HUES6 (cell line): Measurements from ENCODE around the gene SEMA5A.

ENCODE experiments used
- H3K27ac ChIP-seq: 2 replicates; pipeline ENCODE4 v1.7.0; 2013; ENCODE audit warnings: low read depth, mild to moderate bottlenecking, low read length, inconsistent platforms
- H3K27me3 ChIP-seq: 2 replicates; pipeline ENCODE4 v1.6.1; 2013; ENCODE audit warnings: low read length; ENCODE audit not compliant: control insufficient read depth, insufficient read depth
- H3K36me3 ChIP-seq: 2 replicates; pipeline ENCODE4 v1.6.1; 2013; ENCODE audit warnings: low read length; ENCODE audit not compliant: control insufficient read depth, insufficient read depth
- H3K4me1 ChIP-seq: 2 replicates; pipeline ENCODE4 v1.6.1; 2013; ENCODE audit warnings: low read length; ENCODE audit not compliant: control insufficient read depth, insufficient read depth
- H3K4me3 ChIP-seq: 2 replicates; pipeline ENCODE4 v1.5.1; 2013; ENCODE audit warnings: low read depth, low read length
- H3K9ac ChIP-seq: one replicate; pipeline ENCODE4 v1.6.1; 2013; ENCODE audit warnings: mild to moderate bottlenecking, low read length
- H3K9me3 ChIP-seq: 2 replicates; pipeline ENCODE4 v1.6.1; 2013; ENCODE audit warnings: low read depth, low read length; ENCODE audit not compliant: control insufficient read depth, insufficient read depth

The SEMA5A gene

GRCh38 chr5:9513827-9514226 lies 32.0 kb downstream of the SEMA5A start:
- no peak overlapping the region for H3K4me3 ChIP-seq
- no peak overlapping the region for H3K27ac ChIP-seq
- H3K27me3 ChIP-seq: no peaks in the 10 kb centered on the region
- H3K36me3 ChIP-seq: no peaks in the 10 kb centered on the region
- no peaks in the 10 kb centered on the region for H3K4me1 ChIP-seq
- H3K9ac ChIP-seq: no peak overlapping the region
- H3K9me3 ChIP-seq: no peaks in the 10 kb centered on the region

- Histone ChIP-seq H3K9ac (no peak overlapping the region), H3K27ac (no peak overlapping the region), H3K4me3 (no peak overlapping the region), H3K4me1 (no peaks in the 10 kb centered on the region), H3K27me3 (no peaks in the 10 kb centered on the region), H3K9me3 (no peaks in the 10 kb centered on the region), H3K36me3 (no peaks in the 10 kb centered on the region)
Observed at GRCh38 chr5:9512457-9512856, 33.4 kb downstream of the SEMA5A start.

- no peaks in the 10 kb centered on the region for H3K36me3 ChIP-seq
- H3K27me3 ChIP-seq: no peaks in the 10 kb centered on the region
- H3K27ac ChIP-seq: no peak overlapping the region
- no peaks in the 10 kb centered on the region for H3K4me1 ChIP-seq
- H3K9ac ChIP-seq: no peak overlapping the region
- no peaks in the 10 kb centered on the region for H3K9me3 ChIP-seq
- H3K4me3 ChIP-seq: no peak overlapping the region
Observed at GRCh38 chr5:9507974-9508373, 37.9 kb downstream of the SEMA5A start.

GRCh38 chr5:9505225-9505624 lies 40.6 kb downstream of the SEMA5A start:
- H3K27ac ChIP-seq: no peak overlapping the region
- H3K27me3 ChIP-seq: no peaks in the 10 kb centered on the region
- H3K4me1 ChIP-seq: no peaks in the 10 kb centered on the region
- H3K4me3 ChIP-seq: no peak overlapping the region
- no peak overlapping the region for H3K9ac ChIP-seq
- H3K36me3 ChIP-seq: no peaks in the 10 kb centered on the region
- no peaks in the 10 kb centered on the region for H3K9me3 ChIP-seq

GRCh38 chr5:9502864-9503263 lies 43.0 kb downstream of the SEMA5A start:
- Histone ChIP-seq H3K9ac (no peak overlapping the region), H3K9me3 (no peaks in the 10 kb centered on the region), H3K4me3 (no peak overlapping the region), H3K4me1 (no peaks in the 10 kb centered on the region), H3K27me3 (no peaks in the 10 kb centered on the region), H3K36me3 (no peaks in the 10 kb centered on the region), H3K27ac (no peak overlapping the region)

- no peaks in the 10 kb centered on the region for H3K36me3 ChIP-seq
- no peak overlapping the region for H3K27ac ChIP-seq
- H3K9ac ChIP-seq: no peak overlapping the region
- H3K9me3 ChIP-seq: no peaks in the 10 kb centered on the region
- H3K27me3 ChIP-seq: no peaks in the 10 kb centered on the region
- H3K4me3 ChIP-seq: no peak overlapping the region
- no peaks in the 10 kb centered on the region for H3K4me1 ChIP-seq
Observed at GRCh38 chr5:9502050-9502834, 43.6 kb downstream of the SEMA5A start.

- H3K36me3 ChIP-seq: no peaks in the 10 kb centered on the region
Observed at GRCh38 chr5:9500625-9501024, 45.2 kb downstream of the SEMA5A start.

GRCh38 chr5:9500193-9500592 lies 45.7 kb downstream of the SEMA5A start:
- Histone ChIP-seq H3K27ac (no peak overlapping the region), H3K9me3 (no peaks in the 10 kb centered on the region), H3K27me3 (no peaks in the 10 kb centered on the region), H3K9ac (no peak overlapping the region), H3K4me1 (no peaks in the 10 kb centered on the region), H3K36me3 (no peaks in the 10 kb centered on the region), H3K4me3 (no peak overlapping the region)

More at GRCh38 chr5:9500625-9501024, 45.2 kb downstream of the SEMA5A start:
- Histone ChIP-seq H3K27ac (no peak overlapping the region), H3K27me3 (no peaks in the 10 kb centered on the region), H3K9ac (no peak overlapping the region), H3K9me3 (no peaks in the 10 kb centered on the region), H3K4me3 (no peak overlapping the region), H3K4me1 (no peaks in the 10 kb centered on the region)

- Histone ChIP-seq H3K4me3 (no peak overlapping the region), H3K9ac (no peak overlapping the region), H3K27ac (no peak overlapping the region), H3K4me1 (no peaks in the 10 kb centered on the region), H3K36me3 (no peaks in the 10 kb centered on the region), H3K27me3 (no peaks in the 10 kb centered on the region), H3K9me3 (no peaks in the 10 kb centered on the region)
Observed at GRCh38 chr5:9499498-9499876, 46.4 kb downstream of the SEMA5A start.

- Histone ChIP-seq H3K4me3 (no peak overlapping the region), H3K36me3 (no peaks in the 10 kb centered on the region), H3K9ac (no peak overlapping the region), H3K9me3 (no peaks in the 10 kb centered on the region), H3K27me3 (no peaks in the 10 kb centered on the region), H3K4me1 (no peaks in the 10 kb centered on the region), H3K27ac (no peak overlapping the region)
Observed at GRCh38 chr5:9498541-9499497, 47.1 kb downstream of the SEMA5A start.

GRCh38 chr5:9497347-9497746 lies 48.5 kb downstream of the SEMA5A start:
- Histone ChIP-seq H3K4me3 (no peak overlapping the region), H3K4me1 (no peaks in the 10 kb centered on the region), H3K36me3 (no peaks in the 10 kb centered on the region), H3K27me3 (no peaks in the 10 kb centered on the region), H3K27ac (no peak overlapping the region), H3K9me3 (no peaks in the 10 kb centered on the region), H3K9ac (no peak overlapping the region)
